A204.1 (cell line): Measurements from ENCODE around the gene UBE2R2.
"Not testable (repeated sequence)": the region's sequence is repeated elsewhere in the genome, so short reads cannot be mapped to it uniquely, and the experiment has no call there.

ENCODE experiments used
- FAIRE-seq: peaks from 2 replicates; lab custom pipeline; 2012; peaks lifted over from hg19 to GRCh38; lab: Jason Lieb, UNC

UBE2R2 gene

GRCh38 chr9:33927694-33928093 lies 110.7 kb downstream of the UBE2R2 start:
- FAIRE-seq = no peak

GRCh38 chr9:33931326-33931725 lies 114.4 kb downstream of the UBE2R2 start:
- no peak for FAIRE-seq

DNA sequence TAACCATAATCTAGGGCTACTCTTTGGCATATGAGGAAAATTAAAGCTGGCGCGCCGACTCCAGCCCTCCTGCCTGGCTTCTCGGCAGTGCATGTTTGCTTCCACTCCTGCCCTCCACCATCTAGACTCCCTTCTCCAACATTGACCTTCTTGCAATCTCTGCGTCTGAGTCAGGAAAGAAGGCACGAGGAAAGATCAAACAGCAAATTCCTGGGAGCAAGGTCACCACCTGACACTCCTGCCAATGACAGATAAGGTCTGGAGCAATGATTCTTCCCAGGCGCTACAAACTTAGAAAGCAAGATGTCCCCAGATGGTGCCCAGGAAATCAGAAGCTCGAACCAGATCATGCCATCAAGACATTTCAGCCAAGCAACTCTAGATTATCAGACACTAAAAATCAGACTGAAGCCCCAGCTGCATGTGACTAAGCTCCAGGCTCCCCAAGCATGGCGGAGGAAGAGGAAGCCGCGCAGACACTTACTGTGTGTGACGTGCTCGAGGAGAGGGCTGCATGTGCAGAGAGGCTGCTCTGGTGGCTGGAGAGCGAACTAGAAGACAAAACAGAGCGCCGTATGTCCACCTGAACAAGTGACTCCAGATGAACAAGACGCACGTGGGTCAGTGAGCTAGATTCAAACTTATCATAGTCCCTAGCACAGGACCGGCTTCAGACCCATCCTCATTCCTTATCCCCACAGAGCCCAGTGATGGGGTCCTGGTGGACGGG lies 115.3 kb downstream of the UBE2R2 start:
- FAIRE-seq = no peak

GRCh38 chr9:33934188-33934878 lies 117.4 kb downstream of the UBE2R2 start:
- FAIRE-seq = no peak

- no peak for FAIRE-seq
Observed at GRCh38 chr9:33939924-33940874, 123.2 kb downstream of the UBE2R2 start.

- peak; percentile 30 for FAIRE-seq
Observed at GRCh38 chr9:33942471-33943083, 125.6 kb downstream of the UBE2R2 start.

GRCh38 chr9:33943389-33943788 lies 126.4 kb downstream of the UBE2R2 start:
- FAIRE-seq = no peak

DNA sequence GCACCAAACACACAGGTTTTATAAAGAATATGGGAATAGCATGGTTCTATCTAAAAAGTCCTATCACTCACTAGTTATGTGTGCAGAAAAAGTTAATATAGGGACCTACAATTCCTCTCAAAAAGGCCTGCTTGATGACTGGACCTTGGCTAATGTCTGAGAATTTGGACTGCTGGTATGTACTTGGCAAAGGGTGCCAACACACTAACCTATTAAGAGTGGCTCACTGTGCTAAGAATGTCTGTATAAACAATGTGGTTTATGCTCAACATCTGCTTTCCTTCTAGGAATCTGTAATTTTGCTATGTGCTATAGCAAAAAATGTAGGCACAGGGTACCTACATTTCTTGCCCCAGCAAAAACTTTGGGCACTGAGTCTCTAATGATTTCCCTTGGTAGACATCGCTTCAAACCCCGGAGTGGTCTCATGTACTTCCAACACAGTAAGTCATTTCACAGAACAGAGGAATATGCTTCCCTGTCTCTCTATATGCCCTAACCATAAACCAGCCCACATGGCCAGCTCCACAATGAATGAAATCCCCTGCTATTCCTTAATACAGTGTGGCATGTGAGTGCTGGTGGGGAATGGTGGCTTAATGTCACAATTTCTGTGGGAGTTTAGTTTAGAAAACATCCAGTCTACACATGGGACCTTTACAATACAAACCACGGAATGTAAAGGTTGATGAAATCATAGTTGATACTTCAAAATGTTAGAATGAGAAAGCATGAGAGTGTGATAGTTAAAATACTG lies 130.0 kb downstream of the UBE2R2 start:
- FAIRE-seq = no peak

GRCh38 chr9:33950371-33950770 lies 133.4 kb downstream of the UBE2R2 start:
- no peak for FAIRE-seq

GRCh38 chr9:33952066-33952465 lies 135.1 kb downstream of the UBE2R2 start:
- no peak for FAIRE-seq

DNA sequence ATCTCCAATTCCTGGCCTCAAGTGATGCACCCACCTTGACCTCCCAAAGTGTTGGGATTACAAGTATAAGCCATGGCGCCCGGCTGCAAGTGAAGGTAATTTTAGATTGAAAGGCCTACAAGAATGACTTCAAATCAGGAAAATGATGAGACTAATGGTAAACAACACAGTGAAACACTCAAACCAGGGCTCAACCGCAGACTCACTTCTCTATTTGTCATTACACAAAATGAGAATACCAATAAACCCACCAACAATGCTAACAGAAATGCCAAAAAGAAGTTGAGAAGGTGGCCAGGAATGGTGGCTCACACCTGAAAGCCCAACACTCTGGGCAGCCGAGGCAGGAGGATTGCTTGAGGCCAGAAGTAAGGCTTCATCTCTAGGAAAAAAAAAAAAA lies 139.6 kb downstream of the UBE2R2 start:
- FAIRE-seq = no peak

DNA sequence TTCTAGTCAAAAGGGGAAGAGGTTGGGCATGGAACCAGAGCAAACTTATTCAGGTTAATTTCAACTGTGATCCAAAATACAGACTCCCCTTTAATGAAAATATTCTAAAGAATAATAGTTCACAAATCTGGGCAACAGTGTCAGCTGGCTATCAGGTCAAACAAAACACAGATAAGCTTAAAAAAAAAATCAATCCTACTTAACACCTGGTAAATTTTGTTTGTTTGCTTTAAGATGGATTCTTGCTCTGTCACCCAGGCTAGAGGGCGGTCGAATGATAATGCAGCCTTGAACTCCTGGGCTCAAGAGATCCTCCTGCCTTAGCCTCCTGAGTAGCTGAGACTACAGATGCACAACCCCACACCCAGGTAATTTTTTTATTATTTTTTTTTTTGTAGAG lies 142.8 kb downstream of the UBE2R2 start:
- no peak for FAIRE-seq

- not testable (repeated sequence) for FAIRE-seq
Observed at GRCh38 chr9:33962468-33962867, 145.5 kb downstream of the UBE2R2 start.

DNA sequence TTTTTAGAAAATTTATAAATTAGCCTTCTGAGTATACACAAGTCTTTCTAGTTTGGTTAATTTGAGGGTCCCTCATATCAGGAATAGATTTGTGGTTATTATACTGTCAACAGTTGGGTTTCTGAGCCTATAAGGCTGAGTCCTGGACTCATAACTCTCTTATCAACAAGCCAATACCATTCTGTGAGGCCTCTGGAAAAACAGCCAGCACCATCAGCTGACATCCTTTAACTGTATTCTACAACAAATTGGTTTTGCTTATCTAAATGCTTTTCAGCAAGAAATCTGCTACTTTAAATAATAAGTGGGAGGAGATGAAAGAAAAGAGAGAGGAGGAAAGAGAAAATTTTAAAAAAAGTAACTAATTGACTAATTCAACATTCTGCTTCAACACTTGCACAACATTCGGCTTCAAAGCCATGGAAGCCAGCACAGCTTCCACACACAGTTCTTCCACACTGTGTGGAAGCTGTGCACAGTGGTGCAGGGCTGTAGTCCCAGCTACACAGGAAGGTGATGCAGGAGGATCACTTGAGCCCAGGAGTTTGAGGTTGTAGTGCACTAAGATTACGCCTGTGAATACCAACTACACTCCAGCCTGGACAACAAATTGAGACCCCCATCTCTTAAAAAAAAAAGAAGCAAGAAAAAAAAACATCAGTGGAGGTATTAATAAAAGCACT lies 147.3 kb downstream of the UBE2R2 start:
- FAIRE-seq = no peak
